ENCODE results near the gene NCAPG2. TPM values are rescaled to one million over a fixed set of nuclear protein-coding genes. Genes with fewer than 3 reads are reported as not detected.

Gene NCAPG2
- total RNA-seq, 1 donor from 2014 or later = 29.5 TPM

DNA sequence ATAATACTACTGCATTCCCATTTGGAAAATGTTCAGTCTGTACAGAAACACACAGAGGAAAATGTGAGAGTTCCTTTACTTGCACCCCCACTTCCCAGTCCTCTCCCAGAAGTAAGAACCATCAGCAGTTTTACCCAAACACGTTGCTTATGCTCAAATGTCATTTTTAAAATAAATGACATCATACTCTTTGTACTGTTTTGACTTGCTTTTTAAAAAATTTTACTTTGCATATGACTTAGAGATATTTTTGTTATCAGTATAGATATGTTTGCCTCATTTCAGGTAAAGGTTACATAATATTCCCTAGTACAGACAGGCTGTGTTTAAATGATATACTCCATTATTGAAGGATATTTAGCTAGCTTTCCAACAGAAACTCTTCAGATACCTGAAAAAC is 103.5 kb downstream of the NCAPG2 start:
- no peak for DNase-seq

DNA sequence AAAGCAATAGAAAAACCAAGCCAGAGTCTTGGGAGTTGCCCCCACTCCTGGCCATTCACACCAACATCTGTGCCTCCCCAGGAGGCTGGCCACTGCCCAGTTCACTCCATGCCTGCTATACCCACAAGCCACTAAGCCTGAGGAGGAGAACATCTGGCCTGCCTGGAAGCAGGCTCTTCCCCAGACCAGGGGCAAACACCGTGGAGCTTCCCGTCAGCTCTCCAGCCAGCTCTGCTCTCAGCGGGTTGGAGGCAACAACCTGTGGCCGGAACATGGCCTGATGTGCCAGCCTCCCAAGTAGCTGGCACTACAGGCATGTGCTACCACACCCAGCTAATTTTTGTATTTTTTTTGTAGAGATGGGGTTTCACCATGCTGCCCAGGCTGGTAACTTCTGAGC is 107.9 kb downstream of the NCAPG2 start:
- no peak for DNase-seq

DNA sequence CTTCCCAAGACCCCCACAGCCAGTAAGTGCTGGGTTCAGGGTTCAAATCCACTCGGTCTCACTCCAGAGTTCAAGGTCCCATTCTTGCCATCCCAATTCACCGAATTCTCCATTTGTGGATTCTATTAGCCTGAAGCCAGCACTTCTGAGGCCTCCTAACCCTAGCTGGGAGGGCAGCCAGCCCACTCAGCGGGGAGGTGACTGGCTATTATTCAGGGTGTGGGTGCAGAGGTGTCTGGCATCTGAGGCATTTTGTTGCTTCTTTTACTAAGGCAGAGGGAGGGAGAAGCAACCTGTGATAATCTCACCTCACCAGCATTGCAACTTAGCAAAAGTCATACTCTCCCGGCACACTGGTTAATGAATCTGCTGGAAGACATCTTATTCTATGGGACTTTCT is 108.3 kb downstream of the NCAPG2 start:
- DNase-seq = no peak

GRCh38 chr7:158595068-158595467 is 109.5 kb downstream of the NCAPG2 start:
- DNase-seq = no peak

- no peak for DNase-seq
Measured at GRCh38 chr7:158592541-158592940, 112.1 kb downstream of the NCAPG2 start.

- no peak for DNase-seq
Measured at GRCh38 chr7:158591944-158592343, 112.7 kb downstream of the NCAPG2 start.

- no peak for DNase-seq
Measured at GRCh38 chr7:158590181-158590530, 114.4 kb downstream of the NCAPG2 start.

- no peak for DNase-seq
Measured at GRCh38 chr7:158589653-158590052, 115.0 kb downstream of the NCAPG2 start.

- no peak for DNase-seq
Measured at GRCh38 chr7:158588878-158589442, 115.6 kb downstream of the NCAPG2 start.

DNA sequence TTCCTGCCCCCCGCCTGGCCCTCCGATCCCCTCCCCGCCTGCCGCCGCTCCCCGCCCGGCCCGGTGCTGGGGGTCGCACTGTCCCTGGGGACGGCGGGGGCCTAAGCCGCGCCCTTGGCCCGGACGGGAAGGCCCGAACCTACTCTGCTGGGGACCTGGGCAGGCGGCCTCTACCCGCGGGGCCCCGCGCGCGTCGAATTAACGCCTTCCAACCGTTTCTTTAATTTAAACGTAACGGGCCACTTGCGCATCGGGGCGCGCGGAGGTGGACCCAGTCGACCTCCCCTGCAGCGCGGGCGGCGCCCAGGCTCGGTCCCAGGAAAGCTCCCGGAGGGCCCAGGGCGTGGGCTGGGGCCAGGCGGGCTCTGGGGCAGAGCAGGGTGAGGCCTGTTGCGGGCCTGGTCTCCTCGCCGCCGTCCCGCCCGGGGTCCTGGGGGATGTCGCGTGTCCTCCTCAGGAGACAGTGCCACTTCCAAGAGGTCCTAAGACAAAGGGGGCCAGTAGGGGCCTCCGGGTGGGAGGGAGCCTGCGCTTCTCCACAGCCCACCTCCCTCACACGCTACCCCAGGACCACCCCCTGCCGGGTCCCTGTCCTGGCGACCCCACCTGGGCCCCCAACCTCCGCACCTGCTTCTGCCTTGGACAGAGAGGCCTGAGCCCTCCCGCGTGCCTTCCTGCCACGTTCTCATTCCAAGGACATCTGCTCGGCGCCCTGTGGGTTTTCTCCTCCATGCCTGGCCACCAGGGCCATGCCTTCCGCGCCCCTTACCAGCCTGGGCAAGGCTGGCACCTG is 116.3 kb downstream of the NCAPG2 start:
- DNase-seq = no peak

DNA sequence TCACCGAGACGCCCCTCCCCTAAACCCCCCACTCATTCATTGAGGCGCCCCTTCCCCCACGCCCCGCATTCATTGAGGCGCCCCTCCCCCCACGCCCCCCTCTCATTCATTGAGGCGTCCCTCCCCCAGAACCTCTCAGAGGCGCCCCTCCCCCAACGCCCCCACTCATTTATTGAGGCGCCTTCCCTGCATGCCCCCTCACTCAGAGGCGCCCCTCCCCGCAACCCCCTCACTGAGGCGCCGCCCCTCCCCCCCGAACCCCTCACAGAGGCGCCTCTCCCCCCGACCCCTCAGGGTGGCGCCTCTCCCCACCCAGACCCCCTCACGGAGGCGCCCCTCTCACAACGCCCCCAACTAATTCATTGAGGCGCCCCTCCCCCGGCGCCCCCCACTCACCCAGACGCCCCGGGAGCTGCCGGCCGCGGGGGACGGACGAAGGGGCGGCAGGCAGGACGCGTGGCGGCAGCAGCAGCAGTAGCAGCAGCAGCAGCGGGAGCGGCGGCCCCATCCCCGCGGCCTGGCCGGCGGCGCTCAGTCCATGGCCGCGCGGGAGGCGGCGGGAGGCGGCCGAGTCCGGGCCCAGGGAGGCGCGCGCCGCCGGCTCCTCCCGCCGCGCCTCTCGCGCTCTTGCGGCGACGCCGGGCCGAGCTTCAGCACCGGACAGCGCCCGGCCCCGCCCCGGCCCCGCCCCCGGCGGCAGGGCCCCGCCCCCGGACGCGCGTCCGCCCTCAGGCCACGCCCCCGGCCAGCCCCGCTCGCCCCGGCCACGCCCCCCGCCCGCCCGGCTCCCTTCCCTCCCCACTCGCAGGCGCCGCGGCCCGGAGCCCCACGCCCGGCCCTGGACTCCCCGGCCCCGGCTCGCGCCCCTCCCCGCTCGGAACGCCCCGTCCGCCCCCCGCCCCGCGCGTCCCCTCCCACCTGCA is 117.2 kb downstream of the NCAPG2 start, which contains the start of gene PTPRN2:
Gene PTPRN2, minus strand, starts transcription at position 662 of the 923 bp plus-strand sequence.
- DNase-seq = peak; percentile 84

- DNase-seq = no peak
Measured at GRCh38 chr7:158586499-158587161, 118.0 kb downstream of the NCAPG2 start.

- DNase-seq = no peak
Measured at GRCh38 chr7:158585721-158586498, 118.7 kb downstream of the NCAPG2 start.

DNA sequence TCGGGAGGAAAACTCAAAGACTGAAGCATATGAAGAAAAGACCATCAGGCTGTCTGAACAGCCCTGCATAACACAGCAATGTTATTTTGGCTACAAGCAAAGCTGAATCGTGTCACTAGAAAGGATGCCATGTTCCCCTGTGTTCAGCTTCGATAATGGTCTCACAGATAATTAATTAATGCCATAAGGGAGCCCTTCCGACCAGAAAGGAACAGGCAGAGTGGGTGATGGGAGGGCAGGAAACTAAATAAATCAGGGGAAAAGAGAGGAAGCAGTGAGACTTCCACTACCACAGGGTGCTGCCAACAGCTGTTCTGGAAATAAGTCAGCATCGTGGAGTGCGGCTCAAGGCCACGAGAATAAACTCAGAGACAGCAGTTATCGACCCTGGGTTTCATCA is 120.2 kb downstream of the NCAPG2 start:
- DNase-seq = no peak

DNA sequence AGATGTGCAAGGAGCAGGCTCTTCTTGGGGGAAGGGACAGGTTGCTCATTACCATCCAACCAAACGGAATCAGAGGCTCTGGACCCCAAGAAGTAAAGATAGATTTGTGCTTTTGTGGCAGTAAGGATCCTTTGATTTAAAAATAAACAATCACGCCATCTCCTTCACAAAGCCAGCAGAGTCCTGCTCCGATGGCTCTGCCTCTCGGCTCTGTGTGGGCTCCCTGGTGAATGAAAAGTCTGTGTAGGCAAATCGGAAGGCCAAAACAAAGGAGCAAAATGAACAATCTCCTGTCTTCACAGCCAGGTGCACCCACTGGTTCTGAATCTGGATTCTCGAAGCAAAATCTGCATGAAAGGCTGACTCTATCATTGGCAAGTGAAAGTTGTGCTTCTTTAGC is 120.8 kb downstream of the NCAPG2 start:
- DNase-seq = no peak

DNA sequence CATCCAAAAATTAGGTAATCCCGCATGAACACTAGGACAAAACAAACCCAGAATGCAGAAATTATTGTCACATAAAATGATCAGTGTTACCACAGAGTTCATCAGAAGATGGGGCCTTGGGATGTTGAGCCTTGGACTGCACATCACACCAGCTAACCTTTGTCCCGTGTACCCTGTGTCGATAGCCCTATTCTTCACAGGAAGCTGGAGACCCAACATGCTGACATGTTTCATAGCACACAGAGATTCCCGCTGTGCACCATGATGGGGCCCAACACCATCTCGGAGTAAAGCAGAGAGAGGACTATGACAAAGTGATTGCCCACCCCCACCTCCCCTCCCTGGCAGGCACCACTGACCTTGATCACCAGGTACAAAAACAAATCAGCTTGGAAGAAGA is 121.5 kb downstream of the NCAPG2 start:
- no peak for DNase-seq

GRCh38 chr7:158582089-158582456 is 122.5 kb downstream of the NCAPG2 start:
- DNase-seq = no peak

DNA sequence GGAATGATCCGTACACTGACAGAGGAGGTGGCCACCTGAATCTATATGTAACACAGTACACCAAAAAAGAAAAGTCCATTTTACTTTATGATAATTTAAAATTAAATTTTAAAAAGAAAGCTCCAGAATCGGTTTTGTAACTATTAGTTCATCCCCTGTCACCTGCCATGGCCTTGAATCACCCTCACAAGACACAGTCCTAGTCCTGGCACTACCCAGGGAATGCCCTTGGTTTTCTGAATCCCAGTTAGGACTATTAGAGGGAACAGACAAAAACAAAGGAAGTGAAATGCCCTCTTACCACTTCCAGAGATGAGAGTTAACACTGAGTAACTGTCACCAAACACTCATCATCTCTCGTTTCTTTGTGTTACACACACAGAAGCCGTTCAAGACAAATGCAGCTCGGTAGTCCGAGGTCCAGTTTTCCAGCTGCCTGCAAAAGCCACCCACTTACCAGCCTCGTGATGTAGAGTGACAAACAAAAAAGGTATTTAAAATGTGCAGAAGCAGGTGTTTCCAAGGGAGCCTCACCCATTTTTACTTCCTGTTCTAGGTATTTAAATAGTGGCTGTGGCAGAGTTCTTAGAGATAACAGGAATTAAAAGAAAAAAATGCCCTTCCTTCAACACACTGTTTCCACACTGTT is 123.0 kb downstream of the NCAPG2 start:
- no peak for DNase-seq
